DND-41 (cell line): ENCODE data around the gene FNDC3B.

Experiments
- CTCF ChIP-seq: IDR thresholded peaks from 2 replicates; pipeline ENCODE4 v1.5.1; 2012; ENCODE audit warnings: borderline replicate concordance, low read length, moderate library complexity, mild to moderate bottlenecking; ENCODE audit not compliant: poor library complexity, severe bottlenecking; ENCODE audit errors: extremely low read depth
- EZH2 ChIP-seq: IDR thresholded peaks from 3 replicates; pipeline ENCODE4 v1.6.1; 2012; ENCODE audit warnings: borderline replicate concordance, low read depth, mild to moderate bottlenecking, moderate library complexity, low read length, inconsistent platforms; ENCODE audit not compliant: severe bottlenecking

- peak; percentile 45 for TF ChIP-seq CTCF
- TF ChIP-seq EZH2, result no peak
These were observed 294.5 kb downstream of the FNDC3B start for GRCh38 chr3:172333692-172334457.
